HepG2 (cell line): ENCODE results near the gene ANO4. TPM values are rescaled to one million over a fixed set of nuclear protein-coding genes. Genes with fewer than 3 reads are reported as not detected.

Source experiments
- ATAC-seq: fragments of 200-7000 bp; cut with Tn5 transposase; 3 replicates; pipeline ENCODE4 v1.9.1; 2020; ENCODE audit warnings: mild to moderate bottlenecking, moderate library complexity
- BruUV-seq: library from RNA; stranded (reverse); fragments of 400-500 nt; replicated peaks from 2 replicates; lab custom pipeline; 2021; lab: Mats Ljungman, UMichigan
- CTCF ChIA-PET: fragments of 300-600 bp; formaldehyde crosslinking; extraction: SDS; loops from one replicate; lab custom pipeline; 2021; ENCODE audit warnings: low total read pairs, inconsistent platforms, low intra/inter-chr PET ratio; lab: Yijun Ruan, JAX
- POLR2A ChIA-PET: fragments of 350-600 bp; sonication (Branson Sonifier 250); formaldehyde crosslinking; loops from one replicate; lab custom pipeline; 2020; ENCODE audit warnings: antibody characterized with exemption, inconsistent platforms; lab: Yijun Ruan, JAX
- DNase-seq: peaks from one replicate; pipeline ENCODE4 v3.0.0-alpha.2; 2015; ENCODE audit warnings: low spot score
- FAIRE-seq: peaks from 3 replicates; lab custom pipeline; 2011; peaks lifted over from hg19 to GRCh38; lab: Jason Lieb, UNC
- H2AFZ ChIP-seq: one replicate; pipeline ENCODE4 v1.6.1; 2011; ENCODE audit warnings: low read length, inconsistent platforms
- H3K27ac ChIP-seq: fragments of 300-600 bp; 3 replicates; pipeline ENCODE4 v1.8.0; 2011; ENCODE audit warnings: mixed run types, mild to moderate bottlenecking, mixed read lengths, low read length, inconsistent platforms; ENCODE audit not compliant: insufficient read depth; ENCODE audit errors: extremely low read length
- H3K27me3 ChIP-seq, 2 experiments: fragments of 200-600 bp in 1 of 2; 2 replicates in 1 of 2; 3 replicates in 1 of 2; pipeline versions ENCODE4 v1.6.0 to v1.8.0; 2011; ENCODE audit warnings: low read length in 2 of 2, mild to moderate bottlenecking in 2 of 2, moderate library complexity in 2 of 2, inconsistent platforms in 1 of 2; ENCODE audit not compliant: insufficient read depth in 2 of 2, control insufficient read depth in 1 of 2
- H3K36me3 ChIP-seq, 2 experiments: fragments of 200-600 bp in 1 of 2; replicated peaks in 1 of 2; 2 replicates in 1 of 2; 3 replicates in 1 of 2; pipeline versions ENCODE4 v1.5.1 to v1.8.0; 2011; ENCODE audit warnings: low read length in 2 of 2, inconsistent platforms in 1 of 2; ENCODE audit not compliant: insufficient read depth in 2 of 2, control insufficient read depth in 1 of 2
- H3K4me1 ChIP-seq: 2 replicates; pipeline ENCODE4 v1.5.1; 2012; ENCODE audit warnings: low read length, inconsistent platforms; ENCODE audit not compliant: insufficient read depth
- H3K4me2 ChIP-seq: 2 replicates; pipeline ENCODE4 v1.6.0; 2011; ENCODE audit warnings: low read depth, low read length, inconsistent platforms
- H3K4me3 ChIP-seq, 3 experiments: fragments of 200-600 bp in 1 of 3; sonication (generic), shearing (Covaris generic) in 1 of 3; replicated peaks in 1 of 3; 2 replicates each; pipeline ENCODE4 v1.5.1; 2011 to 2016; ENCODE audit warnings: low read length in 3 of 3, inconsistent platforms in 2 of 3, low read depth in 2 of 3, mild to moderate bottlenecking in 2 of 3, control low read depth in 1 of 3, mixed read lengths in 1 of 3; ENCODE audit not compliant: insufficient read depth in 1 of 3
- H3K79me2 ChIP-seq: one replicate; pipeline ENCODE4 v1.6.1; 2011; ENCODE audit warnings: low read length, inconsistent platforms; ENCODE audit not compliant: insufficient read depth
- H3K9ac ChIP-seq: 2 replicates; pipeline ENCODE4 v1.6.0; 2011; ENCODE audit warnings: mild to moderate bottlenecking, low read depth, low read length, inconsistent platforms; ENCODE audit not compliant: insufficient read depth
- H3K9me3 ChIP-seq: 2 replicates; pipeline ENCODE4 v1.5.1; 2012; ENCODE audit warnings: mild to moderate bottlenecking, low read length
- H4K20me1 ChIP-seq: 2 replicates; pipeline ENCODE4 v1.6.0; 2011; ENCODE audit warnings: inconsistent platforms, mild to moderate bottlenecking, low read length, moderate library complexity; ENCODE audit not compliant: insufficient read depth
- CREM ChIP-seq, 2 experiments: sonication (generic) in 1 of 2; formaldehyde crosslinking in 1 of 2; IDR thresholded peaks; 2 replicates each; pipeline versions ENCODE4 v1.4.0 to v1.6.1; 2016 to 2020; ENCODE audit warnings: antibody characterized with exemption in 1 of 2, mild to moderate bottlenecking in 1 of 2, missing genetic modification reagents in 1 of 2
- HDAC6 ChIP-seq: fragments of 200-600 bp; sonication (generic); IDR thresholded peaks from 2 replicates; pipeline ENCODE4 v1.7.0; 2017; ENCODE audit warnings: mild to moderate bottlenecking, antibody characterized with exemption, low read length, low read depth
- LCORL ChIP-seq, 2 experiments: fragments of 450-650 bp in 1 of 2; sonication (generic) in 1 of 2; formaldehyde crosslinking in 1 of 2; IDR thresholded peaks; 2 replicates each; pipeline versions ENCODE4 v1.5.0 to v1.6.1; 2017 to 2020; ENCODE audit warnings: antibody characterized with exemption in 1 of 2, missing genetic modification reagents in 1 of 2
- NKX3-1 ChIP-seq: sonication (generic); formaldehyde crosslinking; IDR thresholded peaks from 2 replicates; pipeline ENCODE4 v1.5.0; 2020; ENCODE audit warnings: missing genetic modification reagents
- SOX5 ChIP-seq: IDR thresholded peaks from 2 replicates; pipeline ENCODE4 v1.6.1; 2016; ENCODE audit warnings: borderline replicate concordance
- SOX6 ChIP-seq, 2 experiments: fragments of 450-650 bp in 1 of 2; sonication (generic) in 1 of 2; formaldehyde crosslinking in 1 of 2; IDR thresholded peaks; 2 replicates each; pipeline versions ENCODE4 v1.4.0 to v1.6.1; 2017 to 2020; ENCODE audit warnings: antibody characterized with exemption in 1 of 2, mild to moderate bottlenecking in 1 of 2, missing genetic modification reagents in 1 of 2
- ZNF598 ChIP-seq: sonication (generic); formaldehyde crosslinking; IDR thresholded peaks from 2 replicates; pipeline ENCODE4 v1.5.1; 2020; ENCODE audit warnings: mild to moderate bottlenecking, missing genetic modification reagents, borderline replicate concordance
- WGBS: methylation state at CpG from one replicate; pipeline ENCODE4 v1.1.6; 2017; ENCODE audit warnings: low lambda C conversion rate; 5-methylcytosine and 5-hydroxymethylcytosine counted together
- in situ Hi-C: cut with HindIII; loops from 2 replicates; pipeline ENCODE4 v1.10.0; 2017; ENCODE audit warnings: low pct_unique_long_range_greater_than_20kb; ENCODE audit not compliant: extremely low pct_ligation_motif_present
- intact Hi-C: fragments of 100-400 bp; cut with micrococcal nuclease; formaldehyde crosslinking; loops from one replicate; pipeline ENCODE4 v1.10.0; 2022; ENCODE audit not compliant: unreplicated experiment
- polyA plus RNA-seq, 8 experiments: library from polyadenylated mRNA; depleted of rRNA in 3 of 8; stranded (reverse) in 7 of 8; unstranded in 1 of 8; fragments of >200 nt; fragmentation: Illumina TruSeq in 4 of 8; extraction: Trizol in 4 of 8; gene quantifications; 2 replicates each; pipeline versions ENCODE4 v1.2.1 to v1.2.3, GENCODE V29; 2011 to 2016; ENCODE audit warnings: low read depth in 4 of 8, missing spikeins in 1 of 8, mixed read lengths in 1 of 8; ENCODE audit not compliant: insufficient read depth in 1 of 8
- total RNA-seq, 5 experiments: library from RNA; depleted of rRNA; stranded (reverse); fragments of >200 nt; fragmentation: Illumina TruSeq; extraction: Trizol; gene quantifications; 2 replicates each; pipeline ENCODE4 v1.2.3, GENCODE V29; 2016; ENCODE audit warnings: low read depth in 1 of 5
- TF ChIP-seq, protein P1 (sequence below): sonication (generic); formaldehyde crosslinking; IDR thresholded peaks from 2 replicates; pipeline ENCODE4 v1.4.0; 2020; ENCODE audit warnings: missing genetic modification reagents, borderline replicate concordance
- TF ChIP-seq, protein P2 (sequence below): sonication (generic); formaldehyde crosslinking; IDR thresholded peaks from 2 replicates; pipeline ENCODE4 v1.4.0; 2020; ENCODE audit warnings: mild to moderate bottlenecking, missing genetic modification reagents

The ANO4 gene
- total and polyA plus RNA-seq, 2 of the 13 experiments (the other 11 are each of a cell fraction or from before 2014, with no cell fraction given): not detected

DNA sequence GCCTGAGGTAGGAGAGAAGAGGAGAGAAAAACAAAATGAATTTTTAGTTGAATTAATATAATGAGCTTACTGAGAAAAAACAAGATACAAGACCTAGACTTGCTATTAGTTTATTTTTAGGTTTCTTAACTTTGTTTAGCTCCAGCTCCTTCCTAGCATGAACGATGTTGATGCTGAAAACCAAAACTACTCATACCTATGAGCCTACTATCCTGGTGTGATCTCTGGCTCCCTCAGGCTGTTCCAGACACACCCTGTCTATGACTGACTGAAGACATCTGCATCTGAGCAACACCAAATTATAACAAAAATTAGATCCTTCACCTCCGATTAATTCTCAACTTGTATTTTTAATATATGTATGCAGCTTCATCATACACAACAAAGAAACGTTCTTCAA lies 225.1 kb downstream of the ANO4 start (continued):
- TF ChIP-seq LCORL (IDR thresholded peaks at IDR 0.05) (no peak), LCORL (CRISPR knock-in tag; IDR thresholded peaks at IDR 0.05) (no peak), SOX5 (CRISPR knock-in tag) (no peak), NKX3-1 (CRISPR knock-in tag) (no peak), SOX6 (IDR thresholded peaks at IDR 0.05) (no peak), SOX6 (CRISPR knock-in tag; IDR thresholded peaks at IDR 0.05) (no peak), HDAC6 (no peak)
- TF ChIP-seq, protein P1, sequence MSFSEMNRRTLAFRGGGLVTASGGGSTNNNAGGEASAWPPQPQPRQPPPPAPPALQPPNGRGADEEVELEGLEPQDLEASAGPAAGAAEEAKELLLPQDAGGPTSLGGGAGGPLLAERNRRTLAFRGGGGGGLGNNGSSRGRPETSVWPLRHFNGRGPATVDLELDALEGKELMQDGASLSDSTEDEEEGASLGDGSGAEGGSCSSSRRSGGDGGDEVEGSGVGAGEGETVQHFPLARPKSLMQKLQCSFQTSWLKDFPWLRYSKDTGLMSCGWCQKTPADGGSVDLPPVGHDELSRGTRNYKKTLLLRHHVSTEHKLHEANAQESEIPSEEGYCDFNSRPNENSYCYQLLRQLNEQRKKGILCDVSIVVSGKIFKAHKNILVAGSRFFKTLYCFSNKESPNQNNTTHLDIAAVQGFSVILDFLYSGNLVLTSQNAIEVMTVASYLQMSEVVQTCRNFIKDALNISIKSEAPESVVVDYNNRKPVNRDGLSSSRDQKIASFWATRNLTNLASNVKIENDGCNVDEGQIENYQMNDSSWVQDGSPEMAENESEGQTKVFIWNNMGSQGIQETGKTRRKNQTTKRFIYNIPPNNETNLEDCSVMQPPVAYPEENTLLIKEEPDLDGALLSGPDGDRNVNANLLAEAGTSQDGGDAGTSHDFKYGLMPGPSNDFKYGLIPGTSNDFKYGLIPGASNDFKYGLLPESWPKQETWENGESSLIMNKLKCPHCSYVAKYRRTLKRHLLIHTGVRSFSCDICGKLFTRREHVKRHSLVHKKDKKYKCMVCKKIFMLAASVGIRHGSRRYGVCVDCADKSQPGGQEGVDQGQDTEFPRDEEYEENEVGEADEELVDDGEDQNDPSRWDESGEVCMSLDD (CRISPR knock-in tag): no peak
- TF ChIP-seq, protein P2, sequence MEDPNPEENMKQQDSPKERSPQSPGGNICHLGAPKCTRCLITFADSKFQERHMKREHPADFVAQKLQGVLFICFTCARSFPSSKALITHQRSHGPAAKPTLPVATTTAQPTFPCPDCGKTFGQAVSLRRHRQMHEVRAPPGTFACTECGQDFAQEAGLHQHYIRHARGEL (CRISPR knock-in tag): no peak

DNA sequence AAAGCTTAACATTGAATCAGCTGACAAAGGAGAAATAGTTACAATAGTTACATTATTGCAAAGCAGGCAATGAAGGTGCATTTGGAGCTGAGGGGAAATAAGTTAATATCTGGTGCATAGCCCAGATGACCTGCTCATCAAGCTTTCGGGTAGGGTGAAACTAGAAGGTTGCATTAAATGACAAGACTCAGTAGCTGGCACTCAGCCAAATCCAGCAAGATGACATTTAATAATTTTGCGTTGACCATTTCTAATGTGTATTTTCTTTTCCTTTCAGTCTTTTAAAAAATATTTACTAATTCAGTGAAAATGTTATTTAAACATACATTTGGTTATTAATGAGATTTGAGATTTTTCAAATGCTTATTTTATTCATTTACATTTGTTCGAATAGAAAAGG lies 226.9 kb downstream of the ANO4 start:
- FAIRE-seq (no peak), DNase-seq (no peak), ATAC-seq (no peak)
- Histone ChIP-seq H4K20me1 (no peaks in the 10 kb centered on the region), H2AFZ (no peak overlapping the region), H3K4me1 (no peaks in the 10 kb centered on the region), H3K9ac (no peak overlapping the region), H3K36me3 (no peaks in the 10 kb centered on the region), H3K4me3 (no peak overlapping the region), H3K27ac (no peak overlapping the region), H3K79me2 (no peaks in the 10 kb centered on the region), H3K27me3 (no peaks in the 10 kb centered on the region), H3K9me3 (no peaks in the 10 kb centered on the region), H3K4me2 (no peak overlapping the region)
- BruUV-seq: no TSS peak
- POLR2A ChIA-PET: no interaction called here
- 0% methylated on average over 3 of the region's 3 CpGs for WGBS
- in situ Hi-C loops: no loop called here
- CTCF ChIA-PET: no interaction called here
- TF ChIP-seq LCORL (IDR thresholded peaks at IDR 0.05): 0 out of 2 replicates have a peak, but pooled peaks have one; percentile 15
- no peak for TF ChIP-seq LCORL (CRISPR knock-in tag; IDR thresholded peaks at IDR 0.05)
- TF ChIP-seq ZNF598 (CRISPR knock-in tag): no peak
- TF ChIP-seq CREM (IDR thresholded peaks at IDR 0.05): no peak
- TF ChIP-seq CREM (CRISPR knock-in tag; IDR thresholded peaks at IDR 0.05): no peak
- intact Hi-C loops: no loop called here
